SIG-M5 treated with dmso at 0.1 percent for 504 hours (cell line): Measurements from ENCODE around the gene UPK3B.
"Not testable (repeated sequence)": the region's sequence is repeated elsewhere in the genome, so short reads cannot be mapped to it uniquely, and the experiment has no call there.

Experiments used
- DNase-seq: peaks from one replicate; lab custom pipeline; 2025; ENCODE audit not compliant: unreplicated experiment; lab: John Stamatoyannopoulos, UW

UPK3B gene

GRCh38 chr7:76487969-76488368, 22.4 kb upstream of the UPK3B start:
- not testable (repeated sequence) for DNase-seq

- not testable (repeated sequence) for DNase-seq
These were observed 18.2 kb upstream of the UPK3B start for GRCh38 chr7:76492139-76492538.

GRCh38 chr7:76495717-76496116, 14.6 kb upstream of the UPK3B start:
- DNase-seq = not testable (repeated sequence)

GRCh38 chr7:76497918-76498582, 12.3 kb upstream of the UPK3B start:
- DNase-seq = not testable (repeated sequence)

- DNase-seq = not testable (repeated sequence)
These were observed 11.7 kb upstream of the UPK3B start for GRCh38 chr7:76498583-76499200.

- not testable (repeated sequence) for DNase-seq
These were observed 11.0 kb upstream of the UPK3B start for GRCh38 chr7:76499201-76499923.

- not testable (repeated sequence) for DNase-seq
These were observed 10.5 kb upstream of the UPK3B start for GRCh38 chr7:76499924-76500241.

- DNase-seq = not testable (repeated sequence)
These were observed 8.1 kb upstream of the UPK3B start for GRCh38 chr7:76502224-76502623.

GRCh38 chr7:76502836-76503235, 7.5 kb upstream of the UPK3B start:
- not testable (repeated sequence) for DNase-seq

- DNase-seq = not testable (repeated sequence)
These were observed 7.1 kb upstream of the UPK3B start for GRCh38 chr7:76503244-76503643.

- not testable (repeated sequence) for DNase-seq
These were observed 5.8 kb upstream of the UPK3B start for GRCh38 chr7:76504351-76505167.

- DNase-seq = no peak
These were observed 4.9 kb upstream of the UPK3B start for GRCh38 chr7:76505168-76506080.

- DNase-seq = no peak
These were observed 4.3 kb upstream of the UPK3B start for GRCh38 chr7:76506081-76506440.

- not testable (repeated sequence) for DNase-seq
These were observed 3.7 kb upstream of the UPK3B start for GRCh38 chr7:76506643-76507042.

GRCh38 chr7:76507723-76508406, 2.5 kb upstream of the UPK3B start:
- peak; percentile 83 for DNase-seq

GRCh38 chr7:76511200-76511910, 1.0 kb downstream of the UPK3B start:
- not testable (repeated sequence) for DNase-seq

GRCh38 chr7:76511911-76512885, 1.8 kb downstream of the UPK3B start:
- not testable (repeated sequence) for DNase-seq
